Body of pancreas (tissue), 4 donors: ENCODE data around the gene CAMK1D. TPM values are rescaled to one million over a fixed set of nuclear protein-coding genes. Genes with fewer than 3 reads are reported as not detected.

Source experiments
- ATAC-seq: fragments of 150-250 bp; one replicate; pipeline ENCODE4 v1.9.1; 2016
- DNase-seq, 4 donors: peaks; one replicate each; pipeline ENCODE4 v3.0.0-alpha.2; 2019
- H3K27ac ChIP-seq, 4 donors: fragments of 200-600 bp; sonication (generic); 1 replicate in 3 of 4; 2 replicates in 1 of 4; pipeline versions ENCODE4 v1.5.1 to v1.6.1; 2016 to 2019; ENCODE audit warnings: mild to moderate bottlenecking in 1 of 4, mixed read lengths in 1 of 4, moderate library complexity in 1 of 4
- H3K27me3 ChIP-seq, 2 donors: fragments of 200-600 bp; sonication (generic); one replicate each; pipeline ENCODE4 v1.6.0; 2016; ENCODE audit warnings: mild to moderate bottlenecking in 1 of 2
- H3K36me3 ChIP-seq, 2 donors: fragments of 200-600 bp; sonication (generic); replicated peaks in 1 of 2; 2 replicates each; pipeline ENCODE4 v1.5.1; 2016; ENCODE audit warnings: low read depth in 2 of 2; ENCODE audit not compliant: insufficient read depth in 1 of 2
- H3K4me1 ChIP-seq: fragments of 200-600 bp; sonication (generic); one replicate; pipeline ENCODE4 v1.6.0; 2016
- H3K4me3 ChIP-seq, 2 donors: fragments of 200-600 bp; sonication (generic); 1 replicate in 1 of 2; 2 replicates in 1 of 2; pipeline ENCODE4 v1.5.1; 2016 to 2019
- H3K9me3 ChIP-seq, 3 donors: fragments of 200-600 bp; sonication (generic); 1 replicate in 2 of 3; 2 replicates in 1 of 3; pipeline ENCODE4 v1.5.1; 2016
- POLR2A ChIP-seq, 3 donors: fragments of 450-650 bp; IDR thresholded peaks; one replicate each; pipeline ENCODE4 v1.6.1; 2016; ENCODE audit warnings: antibody characterized with exemption in 3 of 3, mild to moderate bottlenecking in 2 of 3
- WGBS, 2 donors: methylation state at CpG; one replicate each; pipeline ENCODE4 v1.1.5; 2017; 5-methylcytosine and 5-hydroxymethylcytosine counted together
- intact Hi-C: fragments of 100-400 bp; cut with DNase I; formaldehyde crosslinking; loops from one replicate; pipeline ENCODE4 v1.15.1; 2023
- total RNA-seq, 2 donors: library from RNA; depleted of rRNA; stranded (reverse); fragments of >200 nt; gene quantifications; one replicate each; pipeline ENCODE4 v1.1.0, GENCODE V29; 2016
- TF ChIP-seq, protein P1 (sequence below), 7 experiments: fragments of 450-650 bp in 4 of 7; fragments of 200-600 bp in 3 of 7; sonication (generic) in 3 of 7; IDR thresholded peaks; one replicate each; pipeline ENCODE4 v1.5.1; 2016 to 2019; ENCODE audit warnings: antibody characterized with exemption in 7 of 7

The CAMK1D gene
- total RNA-seq, 2 donors from 2014 or later: 12.5 to 14.2 TPM

DNA sequence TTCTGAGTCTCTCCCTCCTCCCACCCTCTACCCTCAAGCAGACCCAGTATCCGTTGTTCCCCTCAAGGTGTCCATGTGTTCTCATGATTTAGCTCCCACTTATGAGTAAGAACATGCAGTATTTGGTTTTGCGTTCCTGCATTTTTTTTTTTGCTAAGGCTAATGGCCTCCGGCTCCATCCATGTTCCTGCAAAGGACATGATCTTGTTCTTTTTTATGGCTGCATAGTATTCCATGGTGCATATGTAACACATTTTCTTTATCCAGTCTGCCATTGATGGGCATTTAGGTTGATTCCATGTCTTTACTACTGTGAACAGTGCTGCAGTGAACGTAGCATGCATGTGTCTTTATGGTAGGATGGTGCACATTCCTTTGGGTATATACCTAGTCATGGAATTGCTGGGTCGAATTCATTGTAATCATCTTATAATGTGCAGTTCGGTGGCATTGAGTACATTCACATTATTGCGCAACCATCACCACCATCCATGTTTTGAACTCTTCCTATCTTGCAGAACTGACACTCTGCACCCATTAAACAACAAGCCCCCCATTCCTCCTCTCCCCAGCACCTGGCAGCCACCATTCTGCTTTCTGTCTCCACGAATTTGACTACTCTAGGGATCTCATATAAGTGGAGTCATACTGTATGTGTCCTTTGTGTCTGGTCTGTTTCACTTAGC, 125.5 kb downstream of the CAMK1D start:
- Histone ChIP-seq H3K4me3 (no peak overlapping the region), H3K27me3 (no peaks in the 10 kb centered on the region), H3K27ac (no peak overlapping the region), H3K9me3 (no peaks in the 10 kb centered on the region), H3K4me1 (peaks cover 32% of the 10 kb centered on the region), H3K36me3 (no peaks in the 10 kb centered on the region)
- TF ChIP-seq POLR2A (IDR thresholded peaks at IDR 0.05): no peak
- TF ChIP-seq, protein P1, sequence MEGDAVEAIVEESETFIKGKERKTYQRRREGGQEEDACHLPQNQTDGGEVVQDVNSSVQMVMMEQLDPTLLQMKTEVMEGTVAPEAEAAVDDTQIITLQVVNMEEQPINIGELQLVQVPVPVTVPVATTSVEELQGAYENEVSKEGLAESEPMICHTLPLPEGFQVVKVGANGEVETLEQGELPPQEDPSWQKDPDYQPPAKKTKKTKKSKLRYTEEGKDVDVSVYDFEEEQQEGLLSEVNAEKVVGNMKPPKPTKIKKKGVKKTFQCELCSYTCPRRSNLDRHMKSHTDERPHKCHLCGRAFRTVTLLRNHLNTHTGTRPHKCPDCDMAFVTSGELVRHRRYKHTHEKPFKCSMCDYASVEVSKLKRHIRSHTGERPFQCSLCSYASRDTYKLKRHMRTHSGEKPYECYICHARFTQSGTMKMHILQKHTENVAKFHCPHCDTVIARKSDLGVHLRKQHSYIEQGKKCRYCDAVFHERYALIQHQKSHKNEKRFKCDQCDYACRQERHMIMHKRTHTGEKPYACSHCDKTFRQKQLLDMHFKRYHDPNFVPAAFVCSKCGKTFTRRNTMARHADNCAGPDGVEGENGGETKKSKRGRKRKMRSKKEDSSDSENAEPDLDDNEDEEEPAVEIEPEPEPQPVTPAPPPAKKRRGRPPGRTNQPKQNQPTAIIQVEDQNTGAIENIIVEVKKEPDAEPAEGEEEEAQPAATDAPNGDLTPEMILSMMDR (IDR thresholded peaks at IDR 0.05): no peak
- intact Hi-C loops: no loop called here
- 90 to 94% methylated on average over 8 of the region's 8 CpGs for WGBS, 2 donors
- DNase-seq: no peak
- ATAC-seq: no peak

DNA sequence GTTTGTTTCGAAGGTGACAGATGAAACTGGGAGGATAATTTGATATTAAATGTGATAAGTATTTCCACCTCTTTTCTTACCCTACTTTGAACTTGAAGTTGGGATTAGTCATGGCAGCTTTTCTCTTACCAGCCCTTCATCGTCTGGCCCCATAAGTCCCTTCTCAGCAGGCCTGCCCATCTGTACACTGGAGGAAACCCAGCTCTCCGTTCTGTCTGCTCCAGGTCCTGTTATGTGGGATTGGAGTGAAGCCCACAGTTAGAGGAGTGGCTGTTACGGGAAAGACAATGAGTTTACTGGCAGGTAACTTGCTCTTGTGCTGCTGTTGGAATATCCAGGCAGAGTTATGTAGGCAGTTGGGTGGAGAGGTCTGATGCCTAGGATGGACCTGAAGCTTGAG, 127.3 kb downstream of the CAMK1D start:
- WGBS, 2 donors: 91 to 93% methylated on average over 4 of the region's 4 CpGs
- Histone ChIP-seq H3K36me3 (no peaks in the 10 kb centered on the region), H3K27me3 (no peaks in the 10 kb centered on the region), H3K9me3 (no peaks in the 10 kb centered on the region), H3K27ac (no peak overlapping the region), H3K4me3 (no peak overlapping the region), H3K4me1 (peaks cover 15% of the 10 kb centered on the region)
- no peak for TF ChIP-seq POLR2A (IDR thresholded peaks at IDR 0.05)
- TF ChIP-seq, protein P1 (IDR thresholded peaks at IDR 0.05): no peak
- DNase-seq: no peak
- intact Hi-C loops: no loop called here
- no peak for ATAC-seq

DNA sequence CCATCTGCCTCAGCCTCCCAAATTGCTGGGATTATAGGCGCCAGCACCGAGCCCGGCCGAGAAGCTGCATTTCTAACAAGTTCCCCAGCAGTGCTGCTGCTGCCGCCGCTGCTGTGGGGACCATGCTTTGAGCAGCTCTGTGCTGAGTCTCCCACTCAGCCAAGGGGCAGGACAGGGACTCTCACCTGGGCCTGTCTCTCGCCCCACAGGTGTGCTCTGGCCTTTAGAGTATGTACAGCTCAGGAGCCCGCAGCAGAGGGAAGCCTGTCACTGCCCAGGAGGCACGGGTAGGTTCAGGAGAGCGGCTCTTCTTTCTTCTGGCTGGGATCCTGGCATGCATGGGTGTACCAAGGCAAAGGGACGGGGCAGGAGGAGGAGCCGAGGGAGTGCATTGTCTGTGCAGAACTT, 130.1 kb downstream of the CAMK1D start:
- Histone ChIP-seq H3K27ac (no peak overlapping the region), H3K4me1 (peaks cover 3% of the 10 kb centered on the region), H3K27me3 (no peaks in the 10 kb centered on the region), H3K36me3 (no peaks in the 10 kb centered on the region), H3K9me3 (no peaks in the 10 kb centered on the region), H3K4me3 (no peak overlapping the region)
- WGBS, 2 donors: 92 to 95% methylated on average over 12 of the region's 12 CpGs
- TF ChIP-seq POLR2A (IDR thresholded peaks at IDR 0.05): no peak
- TF ChIP-seq, protein P1 (IDR thresholded peaks at IDR 0.05): no peak
- DNase-seq (no peak), ATAC-seq (no peak)
- intact Hi-C loops: no loop called here

DNA sequence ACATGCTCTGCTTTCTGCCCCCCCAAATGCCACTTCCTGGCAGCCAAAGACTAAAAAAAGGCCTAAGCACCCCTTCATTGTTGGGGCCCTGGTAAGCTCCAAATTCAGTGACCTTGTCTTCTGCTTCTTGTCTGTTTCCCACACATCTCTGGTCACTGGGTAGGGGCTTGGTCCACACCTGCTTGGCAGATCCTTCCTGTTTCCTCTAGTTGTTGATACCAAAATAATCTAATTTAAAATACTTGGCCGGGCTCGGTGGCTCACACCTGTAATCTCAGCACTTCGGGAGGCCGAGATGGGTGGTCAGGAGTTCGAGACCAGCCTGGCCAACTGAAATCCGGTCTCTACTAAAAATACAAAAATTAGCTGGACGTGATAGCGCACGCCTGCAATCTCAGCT, 130.6 kb downstream of the CAMK1D start:
- intact Hi-C loops: no loop called here
- 86 to 90% methylated on average over 9 of the region's 9 CpGs for WGBS, 2 donors
- Histone ChIP-seq H3K4me1 (peaks cover 8% of the 10 kb centered on the region), H3K27me3 (no peaks in the 10 kb centered on the region), H3K36me3 (no peaks in the 10 kb centered on the region), H3K4me3 (no peak overlapping the region), H3K9me3 (no peaks in the 10 kb centered on the region), H3K27ac (no peak overlapping the region)
- DNase-seq: no peak
- ATAC-seq: no peak
- TF ChIP-seq, protein P1 (IDR thresholded peaks at IDR 0.05): no peak
- TF ChIP-seq POLR2A (IDR thresholded peaks at IDR 0.05): no peak

DNA sequence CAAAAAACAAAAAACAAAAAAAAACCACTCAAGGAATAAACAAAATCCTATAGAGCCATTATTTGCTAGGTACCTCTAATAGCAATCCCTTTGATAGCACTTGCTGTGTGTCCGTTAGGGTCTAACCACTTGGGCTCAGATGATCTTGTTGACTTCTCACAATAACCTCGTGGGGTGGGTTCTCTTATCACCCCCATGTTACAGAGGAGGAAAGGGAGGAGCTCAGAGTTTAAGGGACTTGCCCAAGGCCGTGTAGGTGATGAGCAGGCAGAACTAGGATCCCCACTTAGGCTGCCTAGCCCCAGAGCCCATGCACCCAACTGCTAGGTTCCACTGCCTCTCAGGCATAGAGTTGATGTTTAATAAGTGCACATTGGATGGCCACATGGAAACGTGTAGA, 131.1 kb downstream of the CAMK1D start:
- 88% methylated on average over 4 of the region's 4 CpGs for WGBS, 2 donors
- Histone ChIP-seq H3K36me3 (no peaks in the 10 kb centered on the region), H3K27ac (no peak overlapping the region), H3K9me3 (no peaks in the 10 kb centered on the region), H3K4me1 (peaks cover 13% of the 10 kb centered on the region), H3K27me3 (no peaks in the 10 kb centered on the region), H3K4me3 (no peak overlapping the region)
- intact Hi-C loops: no loop called here
- no peak for DNase-seq
- no peak for TF ChIP-seq POLR2A (IDR thresholded peaks at IDR 0.05)
- TF ChIP-seq, protein P1 (IDR thresholded peaks at IDR 0.05): no peak
- no peak for ATAC-seq
